ENCODE data around the gene MAFF.
"Not testable (repeated sequence)": the region's sequence is repeated elsewhere in the genome, so short reads cannot be mapped to it uniquely, and the experiment has no call there.

Gene MAFF

DNA sequence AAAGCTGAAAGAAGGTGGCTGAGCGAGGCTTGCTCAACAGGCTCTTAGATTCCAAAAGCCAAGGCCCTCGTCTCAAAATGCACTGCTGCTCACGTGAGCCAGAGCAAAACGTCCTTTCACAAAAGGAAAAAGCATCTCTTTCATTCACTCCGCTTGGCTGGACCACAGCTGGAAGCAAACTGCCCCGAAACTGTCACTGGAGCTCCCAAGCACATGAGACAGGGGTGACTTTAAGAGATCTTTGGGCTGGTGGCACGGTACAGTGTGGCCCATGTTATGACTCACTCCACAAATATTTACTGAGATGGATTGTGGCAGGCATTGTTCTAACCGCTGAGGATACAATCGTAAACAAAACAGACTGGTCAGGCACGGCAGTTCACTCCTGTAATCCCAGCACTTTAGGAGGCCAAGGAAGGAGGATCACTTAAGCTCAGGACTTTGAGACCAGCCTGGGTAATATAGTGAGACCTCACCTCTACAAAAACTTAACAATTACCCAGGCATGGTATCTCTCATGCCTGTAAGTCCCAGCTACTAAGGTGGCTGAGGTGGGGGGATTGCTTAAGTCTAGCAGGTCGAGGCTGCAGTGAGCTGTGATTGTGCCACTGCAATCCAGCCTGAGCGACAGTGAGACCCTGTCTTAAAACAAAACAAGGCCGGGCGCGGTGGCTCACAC lies 23.7 kb upstream of the MAFF start:
- DNase-seq, result no peak

DNA sequence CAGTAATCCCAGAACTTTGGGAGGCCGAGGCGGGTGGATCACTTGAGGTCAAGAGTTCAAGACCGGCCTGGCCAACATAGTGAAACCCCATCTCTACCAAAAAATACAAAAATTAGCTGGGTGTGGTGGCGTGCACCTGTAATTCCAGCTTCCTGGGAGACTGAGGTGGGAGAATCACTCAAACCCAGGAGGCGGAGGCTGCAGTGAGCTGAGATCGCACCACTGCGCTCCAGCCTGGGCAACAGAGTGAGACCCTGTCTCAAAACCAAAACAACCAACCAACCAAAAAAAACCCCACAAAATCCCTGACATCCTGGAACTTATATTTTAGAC lies 23.2 kb upstream of the MAFF start:
- DNase-seq, result not testable (repeated sequence)

DNA sequence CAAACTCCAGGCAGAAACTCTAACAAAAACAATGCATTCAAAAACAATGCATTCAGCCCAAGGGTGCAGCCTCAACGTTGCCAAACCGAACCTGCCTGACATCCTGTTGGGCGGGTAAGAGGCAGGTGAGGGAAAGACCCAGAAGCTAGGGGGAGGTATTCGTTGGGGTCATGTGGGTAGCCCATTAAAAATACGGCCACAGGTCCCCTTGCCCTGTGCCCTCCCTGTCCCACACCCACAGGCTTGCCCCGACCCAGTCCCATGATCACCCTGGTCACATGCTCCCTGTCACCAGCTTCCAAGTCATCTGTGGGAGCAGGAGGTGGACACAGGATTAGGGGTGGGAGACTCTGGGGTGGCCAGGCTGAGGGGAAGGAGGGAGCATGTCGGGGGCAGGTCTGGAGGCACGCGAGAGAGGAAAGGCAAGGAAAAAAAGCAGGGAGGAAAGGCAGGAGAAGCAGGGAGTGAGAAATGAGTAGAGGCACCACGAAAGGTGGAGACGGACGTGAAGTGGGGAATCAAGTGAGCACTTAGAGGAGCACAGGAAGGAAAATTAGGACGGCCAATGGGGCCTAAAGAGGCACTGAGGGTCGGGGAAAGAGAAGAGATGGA lies 20.8 kb upstream of the MAFF start:
- DNase-seq, result no peak

DNA sequence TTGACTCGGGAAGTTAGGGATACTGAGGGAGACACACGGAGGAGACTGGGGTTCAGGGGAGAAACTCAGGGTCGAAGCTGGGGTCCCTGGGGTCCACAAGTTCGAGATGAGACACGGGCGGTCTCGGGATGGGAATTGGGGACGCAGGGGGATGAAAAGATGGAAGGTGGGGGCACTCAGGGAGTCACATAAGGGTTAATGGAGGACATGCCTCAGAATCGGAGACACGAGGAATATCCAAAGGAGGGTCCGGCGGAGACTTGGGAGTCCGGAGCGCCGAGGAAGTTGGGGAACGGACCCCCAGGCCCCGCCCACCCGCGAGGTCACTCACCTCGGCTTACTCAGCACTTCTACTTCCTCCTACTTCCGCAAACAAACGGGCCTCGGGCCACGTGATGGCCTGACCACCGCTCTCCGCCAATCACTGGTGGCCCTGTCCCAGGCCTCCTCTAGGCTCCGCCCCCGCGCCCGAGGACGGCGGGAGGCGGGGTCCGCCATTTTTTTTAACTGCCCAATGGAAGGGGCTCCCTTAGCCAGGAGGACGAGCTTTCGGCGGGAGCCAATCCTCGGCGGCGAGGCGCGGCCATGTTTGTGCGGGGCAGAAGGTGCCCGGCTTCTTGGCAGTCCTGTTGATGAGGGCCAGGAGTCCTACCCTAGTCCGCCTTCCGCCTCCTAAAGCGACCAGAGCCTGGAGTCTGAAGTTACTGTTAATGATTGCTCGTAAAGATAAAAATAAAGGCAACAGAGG lies 20.2 kb upstream of the MAFF start, which contains the start of gene PLA2G6:
PLA2G6 (minus strand) TSS at position 378 of the 748 bp plus-strand sequence. CDS start 12,404 bp downstream, outside the sequence.
- peak; percentile 98 for DNase-seq

DNA sequence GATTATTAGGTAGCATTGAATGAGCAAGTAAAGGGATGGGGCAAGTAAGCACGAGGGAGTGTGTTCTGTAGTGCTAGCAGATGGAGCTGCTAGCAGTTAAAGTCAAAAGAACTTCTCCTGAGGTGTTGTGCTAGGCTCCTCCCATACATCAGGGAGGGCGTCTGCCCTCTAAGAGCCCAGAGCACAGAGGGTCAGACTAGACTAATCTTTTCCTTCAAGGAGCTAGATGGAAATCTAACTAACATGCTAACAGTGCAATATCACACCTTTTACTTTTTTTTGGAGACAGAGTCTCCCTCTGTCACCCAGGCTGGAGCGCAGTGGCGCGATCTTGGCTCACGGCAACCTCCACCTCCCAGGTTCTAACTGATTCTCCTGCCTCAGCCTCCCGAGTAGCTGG lies 17.0 kb upstream of the MAFF start:
- DNase-seq, result no peak

DNA sequence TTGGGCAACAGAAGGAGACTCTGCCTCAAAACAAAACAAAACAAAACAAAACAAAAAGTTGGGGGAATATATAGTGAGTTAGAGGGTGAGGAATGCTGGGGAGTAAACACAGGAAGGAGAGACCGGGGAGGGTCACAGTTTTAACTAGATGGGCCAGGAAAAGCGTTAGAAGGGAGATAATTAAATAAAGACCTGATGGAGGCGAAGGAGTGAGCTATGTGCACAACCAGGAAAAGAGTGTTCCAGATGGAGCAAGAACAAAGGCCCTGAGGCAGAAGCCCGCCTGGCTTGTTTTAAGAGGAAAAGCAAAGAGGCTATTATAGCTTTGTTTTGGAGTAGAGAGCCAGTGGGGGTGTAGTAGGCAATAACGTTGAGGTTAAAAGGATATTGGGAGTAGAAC lies 15.4 kb upstream of the MAFF start:
- no peak for DNase-seq

DNA sequence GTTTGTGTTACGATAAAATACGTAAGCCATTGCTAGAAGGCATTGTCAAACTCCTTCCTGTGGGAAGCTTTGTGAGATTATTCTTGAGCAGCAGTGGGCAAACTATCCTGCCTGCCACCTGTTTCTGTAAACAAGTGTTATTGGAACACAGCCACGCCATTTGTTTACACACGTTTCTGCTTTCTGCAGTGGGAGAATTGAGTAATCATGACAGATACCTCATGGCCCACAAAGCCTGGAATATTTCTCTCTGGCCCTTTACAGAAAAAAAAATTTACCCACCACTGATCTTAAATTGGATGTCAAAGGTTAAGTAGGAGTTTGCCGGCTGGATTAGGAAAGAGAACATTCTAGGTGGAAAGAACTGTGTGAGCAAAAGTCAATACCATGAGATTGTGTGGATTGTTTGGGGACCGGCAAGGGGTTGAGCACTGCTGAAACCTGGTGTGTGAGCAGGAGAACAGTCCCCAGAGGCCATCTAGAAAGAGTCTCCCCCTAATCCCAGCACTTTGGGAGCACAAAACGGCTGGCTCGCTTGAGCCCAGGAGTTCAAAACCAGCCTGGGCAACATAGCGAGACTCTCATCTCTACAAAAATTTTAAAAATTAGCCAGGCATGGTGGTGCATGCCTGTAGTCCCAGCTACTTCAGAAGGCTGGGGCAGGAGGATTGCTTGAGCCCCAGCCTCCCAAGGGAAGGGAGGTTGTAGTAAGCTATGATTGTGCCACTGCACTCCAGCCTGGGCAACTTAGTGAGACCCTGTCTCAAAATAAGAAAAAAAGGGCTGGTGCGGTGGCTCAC lies 14.2 kb upstream of the MAFF start:
- DNase-seq, result peak; percentile 39

DNA sequence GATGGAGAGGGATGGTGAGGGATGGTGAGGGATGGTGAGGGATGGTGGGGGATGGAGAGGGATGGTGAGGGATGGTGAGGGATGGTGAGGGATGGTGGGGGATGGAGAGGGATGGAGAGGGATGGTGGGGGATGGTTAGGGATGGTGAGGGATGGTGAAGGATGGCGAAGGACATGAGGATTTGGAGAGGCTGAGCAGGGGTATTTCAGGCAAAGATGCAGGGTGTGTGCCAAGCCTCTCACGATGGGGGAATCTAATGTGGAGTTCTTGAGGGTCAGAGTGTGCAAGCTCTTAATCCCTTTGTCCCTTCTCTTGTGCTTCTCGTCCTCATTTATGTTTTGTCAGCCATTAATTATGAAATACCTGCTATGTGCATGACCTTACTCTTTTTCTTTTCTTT lies 12.7 kb upstream of the MAFF start:
- no peak for DNase-seq

DNA sequence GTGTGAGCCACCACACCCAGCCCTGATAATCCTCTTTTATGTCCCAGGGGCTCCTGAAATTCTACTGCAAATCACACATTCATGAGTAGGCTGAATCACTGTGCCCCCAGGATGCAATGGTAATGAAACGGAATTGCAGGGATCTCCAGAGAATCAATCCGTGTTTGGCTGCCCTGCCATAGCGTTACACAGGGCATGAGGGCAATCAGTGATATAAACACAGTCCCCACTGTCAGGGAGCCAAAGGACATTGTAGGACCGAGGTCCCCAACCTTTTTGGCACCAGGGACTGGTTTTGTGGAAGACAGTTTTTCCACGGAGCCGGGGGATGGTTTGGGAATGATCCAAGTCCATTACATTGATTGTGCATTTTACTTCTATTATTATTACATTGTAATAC lies 11.2 kb upstream of the MAFF start:
- DNase-seq, result no peak

DNA sequence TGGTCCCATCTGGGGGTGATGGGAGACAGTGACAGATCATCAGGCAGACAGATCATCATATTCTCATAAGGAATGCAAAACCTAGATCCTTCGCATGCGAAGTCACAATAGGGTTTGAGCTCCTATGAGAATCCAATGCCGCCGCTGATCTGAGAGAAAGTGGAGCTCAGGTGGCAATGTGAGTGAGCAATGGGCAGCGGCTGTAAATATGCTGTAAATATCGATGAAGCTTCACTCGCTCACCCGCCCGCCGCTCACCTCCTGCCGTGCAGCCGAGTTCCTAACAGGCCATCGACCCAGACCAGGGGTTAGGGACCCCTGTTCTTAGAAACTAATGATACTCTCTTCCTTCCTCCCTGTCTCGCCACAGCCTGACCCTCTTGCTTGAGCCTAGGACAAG lies 10.7 kb upstream of the MAFF start:
- DNase-seq, result no peak

DNA sequence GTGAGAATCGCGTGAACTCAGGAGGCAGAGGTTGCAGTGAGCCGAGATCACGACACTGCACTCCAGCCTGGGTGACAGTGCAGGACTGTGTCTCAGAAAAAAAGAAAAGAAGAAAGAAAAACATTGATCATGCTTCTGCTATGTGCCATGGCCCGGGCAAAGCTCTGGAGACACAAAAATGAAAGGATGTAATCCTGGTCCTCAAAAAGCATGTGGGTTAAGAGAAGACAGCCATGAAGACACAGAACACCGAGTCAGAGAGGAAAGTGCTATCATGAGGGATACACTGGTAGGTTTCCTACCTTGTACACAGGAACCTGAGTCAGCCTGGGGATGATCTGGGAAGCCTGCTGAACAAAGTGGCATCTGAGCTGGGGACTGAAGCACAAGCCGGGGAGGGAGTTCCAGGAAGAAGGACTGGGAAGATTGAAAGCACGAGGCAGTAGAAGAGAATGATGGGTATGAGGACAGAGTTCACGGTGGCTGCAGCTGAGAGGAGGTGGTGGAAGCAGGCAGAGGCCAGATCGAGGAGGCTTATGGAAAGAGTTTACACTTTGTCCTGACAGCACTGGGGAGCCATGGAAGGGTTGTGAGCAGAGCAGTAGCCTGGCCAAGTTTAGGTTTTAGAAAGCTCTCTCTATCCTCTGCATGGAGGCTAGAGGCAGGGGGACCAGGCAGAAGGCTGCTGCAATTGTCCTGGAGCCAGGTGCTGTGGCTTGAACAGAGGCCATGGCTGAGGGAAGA lies 9.9 kb upstream of the MAFF start:
- DNase-seq, result no peak

DNA sequence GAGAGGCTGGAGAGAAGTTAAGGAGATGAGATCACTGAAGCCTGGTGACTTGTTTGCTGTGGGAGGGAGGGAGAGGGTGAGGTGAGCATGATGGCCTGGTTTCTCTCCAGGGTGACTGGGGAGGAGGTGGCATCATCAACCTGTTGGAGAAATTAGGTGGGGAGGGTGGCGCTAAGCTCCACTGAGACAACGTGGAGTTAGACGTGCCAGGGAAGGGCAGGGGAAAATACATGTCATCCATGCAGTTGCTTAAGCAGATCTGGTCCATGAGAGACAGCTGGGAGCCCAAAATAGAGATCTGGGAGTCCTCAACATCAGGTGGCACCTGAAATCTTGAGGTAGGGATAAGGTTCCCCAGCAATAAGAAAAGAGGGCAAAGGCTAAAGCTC lies 9.3 kb upstream of the MAFF start:
- DNase-seq, result no peak

DNA sequence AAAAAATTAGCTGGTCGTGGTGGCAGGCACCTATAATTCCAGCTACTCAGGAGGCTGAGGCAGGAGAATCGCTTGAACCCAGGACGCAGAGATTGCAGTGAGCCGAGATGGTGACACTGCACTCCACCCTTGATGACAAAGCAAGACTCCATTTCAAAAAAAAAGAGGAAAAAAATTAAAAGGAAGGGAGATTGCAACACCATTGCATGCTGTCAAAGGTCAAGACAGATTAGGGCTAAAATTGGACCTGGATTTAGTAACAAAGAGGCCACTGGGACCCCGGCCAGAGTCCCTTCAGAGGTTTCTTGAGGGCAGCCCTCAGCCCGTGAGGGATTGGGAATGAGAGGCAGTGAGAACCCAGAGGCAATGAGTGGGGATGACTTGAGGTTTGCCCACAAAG lies 8.2 kb upstream of the MAFF start:
- no peak for DNase-seq

DNA sequence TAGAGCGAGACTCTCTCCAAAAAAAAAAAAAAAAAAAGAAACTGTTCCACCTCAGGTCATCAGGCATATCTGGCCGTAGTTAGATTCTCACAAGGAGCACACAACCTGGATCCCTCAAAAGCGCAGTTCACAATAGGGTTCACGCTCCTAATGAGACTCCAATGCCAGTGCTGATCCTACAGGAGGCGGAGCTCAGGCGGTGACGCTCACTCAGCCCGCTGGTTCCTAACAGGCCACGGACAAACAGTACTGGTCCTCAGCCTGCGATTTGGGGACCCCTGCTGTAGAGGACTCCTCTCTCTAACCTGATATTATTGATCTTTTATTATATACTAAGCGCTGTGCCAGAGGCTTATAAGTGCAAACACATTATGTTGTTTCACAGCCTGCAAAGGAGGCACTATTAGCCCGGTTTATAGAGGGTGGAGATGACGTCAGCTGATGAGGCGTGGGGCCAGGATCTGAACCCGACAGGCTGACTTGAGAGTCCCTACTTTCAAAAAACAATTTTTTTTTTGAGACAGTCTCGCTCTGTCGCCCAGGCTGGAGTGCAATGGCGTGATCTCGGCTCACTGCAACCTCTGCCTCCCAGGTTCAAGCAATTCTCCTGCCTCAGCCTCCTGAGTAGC lies 4.9 kb upstream of the MAFF start:
- no peak for DNase-seq

DNA sequence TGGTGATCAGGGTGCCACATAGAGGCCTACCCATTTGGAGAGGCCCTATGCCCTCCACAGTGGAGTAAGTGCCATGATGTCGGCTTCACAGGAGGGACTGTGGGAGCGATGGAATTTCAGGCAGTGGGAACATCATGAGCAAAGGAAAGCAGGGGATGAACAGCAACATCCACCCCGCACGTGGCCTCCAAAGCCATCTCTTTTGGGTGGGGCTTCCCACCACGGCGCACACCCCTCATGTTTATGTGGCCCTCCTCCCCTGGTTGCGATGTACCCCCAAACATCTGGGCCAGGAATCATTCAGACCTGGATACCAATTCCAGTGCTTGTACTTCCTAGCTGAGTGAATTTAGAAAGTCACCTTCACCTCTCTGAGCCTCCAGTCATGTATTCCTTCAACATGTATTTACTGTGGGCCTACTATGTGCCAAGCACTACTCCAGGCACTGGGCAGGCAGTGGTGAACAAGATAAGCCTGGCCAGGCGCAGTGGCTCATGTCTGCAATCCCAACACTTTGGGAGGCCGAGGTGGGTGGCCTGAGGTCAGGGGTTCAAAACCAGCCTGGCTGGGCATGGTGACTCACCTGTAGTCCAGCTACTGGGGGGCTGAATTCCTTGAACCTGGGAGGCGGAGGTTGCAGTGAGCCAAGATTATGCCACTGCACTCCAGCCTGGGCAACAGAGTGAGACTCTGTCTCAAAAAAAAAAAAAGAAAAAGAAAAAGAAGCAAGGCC lies 1.8 kb upstream of the MAFF start:
- no peak for DNase-seq

DNA sequence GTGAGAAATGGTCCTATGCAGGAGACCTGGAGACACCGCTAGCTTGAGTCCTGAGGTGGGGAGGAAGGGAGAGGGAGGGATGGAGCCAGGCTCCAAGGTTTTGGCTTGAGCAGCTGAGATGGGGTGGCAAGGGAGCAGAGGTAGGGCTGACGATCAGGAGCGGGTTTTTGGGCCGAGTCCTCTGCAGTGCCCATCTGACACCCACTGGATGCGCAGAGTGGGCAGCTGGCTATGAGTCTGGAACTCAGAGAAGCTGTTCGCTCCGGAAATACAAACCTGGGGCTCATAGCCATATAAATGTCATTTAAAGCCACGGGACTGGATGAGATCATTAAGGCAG lies 453 bp upstream of the MAFF start:
- DNase-seq, result no peak

DNA sequence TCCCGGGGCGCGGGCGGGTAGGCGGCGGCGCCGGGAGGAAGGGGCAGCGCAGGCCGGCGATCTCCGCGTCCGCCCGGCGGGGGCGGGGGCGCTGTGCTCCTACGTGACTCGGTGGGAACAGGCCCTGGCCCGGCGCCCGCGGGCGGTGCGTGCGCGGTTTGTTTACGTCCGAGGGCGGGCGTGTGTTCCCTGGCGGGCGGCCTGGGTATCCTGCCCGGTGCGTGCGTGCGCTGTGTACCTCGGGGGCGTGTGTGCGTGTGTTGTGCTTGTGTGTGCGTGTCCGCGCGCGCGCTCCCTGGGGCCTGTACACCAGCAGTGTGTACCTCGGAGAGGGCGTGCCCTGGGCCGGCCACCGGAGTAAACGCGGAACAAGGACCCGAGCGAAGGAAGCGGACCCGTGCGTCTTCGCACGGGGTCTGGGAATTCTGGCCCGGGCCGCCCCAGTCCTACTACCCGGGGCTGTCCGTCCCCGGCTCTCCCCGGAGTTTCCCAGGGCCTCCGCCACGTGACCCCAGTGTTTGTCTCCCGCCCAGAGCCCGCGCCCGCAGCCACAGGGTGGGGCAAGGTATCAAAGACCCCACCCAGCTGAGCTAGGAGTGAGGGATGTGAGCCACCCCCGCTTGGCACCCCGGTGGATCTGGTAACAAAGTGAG lies 769 bp downstream of the MAFF start:
- peak; percentile 23 for DNase-seq

DNA sequence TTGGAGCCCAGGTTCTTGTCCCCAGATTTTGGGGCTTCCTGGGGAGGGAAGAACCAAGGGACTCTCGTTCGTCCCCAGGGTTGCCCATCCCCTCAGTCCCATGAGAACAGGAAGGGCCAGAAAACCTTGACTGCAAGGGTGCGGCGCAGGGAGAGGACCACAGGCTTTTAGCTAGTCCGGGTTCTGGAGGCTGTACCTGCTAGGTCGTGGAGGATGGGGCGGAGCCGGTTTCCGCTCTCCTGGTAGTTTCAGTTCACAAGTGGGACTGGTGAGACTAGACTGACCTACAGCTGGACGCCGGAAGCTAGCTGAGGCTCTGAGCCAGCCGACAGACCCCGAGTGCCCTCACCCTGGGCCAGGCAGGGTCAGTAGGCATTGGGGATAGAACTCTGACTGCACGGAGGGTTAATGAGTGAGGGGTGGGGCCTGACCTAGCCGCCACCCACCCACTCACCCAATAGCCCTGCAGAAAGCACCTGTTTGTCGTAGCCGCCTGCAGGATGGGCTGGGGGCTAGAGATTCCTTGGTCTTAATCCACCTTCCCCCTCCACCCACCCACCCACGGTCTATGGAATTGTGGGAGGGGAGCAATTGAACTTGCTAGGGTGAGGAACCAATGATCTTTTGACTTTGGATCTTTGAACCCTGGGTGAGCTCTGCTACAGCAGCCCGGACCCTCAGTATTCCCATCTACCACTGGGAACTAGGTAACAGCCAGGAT lies 1.5 kb downstream of the MAFF start:
- DNase-seq, result peak; percentile 41

DNA sequence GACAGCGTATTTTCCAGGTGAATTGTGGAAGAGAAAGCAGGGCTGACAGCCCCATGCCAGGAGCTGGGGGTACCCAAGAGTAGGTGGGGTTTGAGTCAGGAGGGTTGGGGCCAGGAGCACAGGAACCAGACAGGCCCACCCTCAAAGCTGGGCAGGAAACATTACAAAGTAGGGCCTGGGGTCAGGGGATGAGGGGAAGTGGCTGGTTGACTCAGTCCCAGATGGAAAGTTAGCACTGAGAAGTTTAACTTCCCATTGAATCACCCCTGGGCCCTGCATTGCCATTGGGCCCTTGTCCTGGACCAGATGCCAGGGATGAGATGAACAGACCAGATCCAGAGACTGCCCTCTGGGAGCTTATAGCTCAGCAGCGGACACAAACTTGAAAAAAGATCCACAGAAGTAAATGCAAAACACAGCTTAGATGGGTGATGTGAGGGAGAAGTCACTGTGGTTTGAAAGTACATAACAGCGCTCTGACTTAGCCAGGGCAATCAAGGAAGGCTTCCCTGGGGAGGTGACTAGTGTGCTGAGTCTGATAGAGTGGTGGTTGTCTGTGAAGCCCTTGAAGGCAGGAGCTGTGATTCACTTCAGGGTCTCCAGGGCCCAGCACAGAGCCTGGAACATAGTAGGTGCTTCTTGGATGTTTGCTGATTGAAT lies 2.2 kb downstream of the MAFF start:
- no peak for DNase-seq

DNA sequence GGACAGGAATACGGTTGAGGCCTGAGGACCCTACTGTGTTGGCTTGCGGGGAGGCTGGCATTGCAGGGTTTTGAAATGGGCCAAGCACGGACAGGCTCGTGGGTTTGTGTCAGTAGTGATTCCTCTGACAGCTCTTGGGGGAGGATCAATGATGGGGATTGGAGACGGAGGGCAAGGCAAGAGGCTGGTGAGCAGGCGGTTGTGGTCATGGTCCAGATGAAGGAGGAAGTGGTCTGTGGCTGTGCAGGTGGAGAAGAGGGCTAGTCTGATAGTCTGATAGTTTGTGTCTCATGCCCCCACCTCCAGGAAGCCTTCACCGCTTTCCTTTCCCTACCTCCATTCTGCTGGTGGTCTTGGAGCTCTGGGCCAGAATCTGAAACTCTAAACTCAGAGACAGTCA lies 3.0 kb downstream of the MAFF start:
- DNase-seq, result no peak

Measured in NCI-H1436 (cell line).